Skeletal muscle tissue (tissue), 4 donors: ENCODE measurements around the gene SLC2A2. TPM values are rescaled to one million over a fixed set of nuclear protein-coding genes. Genes with fewer than 3 reads are reported as not detected.

ENCODE experiments used
- H3K27ac ChIP-seq: one replicate; pipeline ENCODE4 v1.7.0; 2013; ENCODE audit warnings: mild to moderate bottlenecking, low read depth, low read length, inconsistent platforms
- H3K27me3 ChIP-seq, 3 donors: one replicate each; pipeline ENCODE4 v1.7.0; 2013; ENCODE audit warnings: low read length in 3 of 3; ENCODE audit not compliant: control insufficient read depth in 3 of 3, insufficient read depth in 3 of 3
- H3K36me3 ChIP-seq, 3 donors: one replicate each; pipeline ENCODE4 v1.7.0; 2013; ENCODE audit warnings: low read length in 3 of 3; ENCODE audit not compliant: control insufficient read depth in 3 of 3, insufficient read depth in 3 of 3
- H3K4me1 ChIP-seq, 3 donors: one replicate each; pipeline ENCODE4 v1.7.0; 2013; ENCODE audit warnings: low read length in 3 of 3, mild to moderate bottlenecking in 3 of 3; ENCODE audit not compliant: control insufficient read depth in 3 of 3, insufficient read depth in 3 of 3
- H3K4me3 ChIP-seq, 3 donors: one replicate each; pipeline ENCODE4 v1.7.0; 2013; ENCODE audit warnings: low read length in 3 of 3
- H3K9ac ChIP-seq, 3 donors: one replicate each; pipeline ENCODE4 v1.7.0; 2013; ENCODE audit warnings: low read length in 3 of 3, mild to moderate bottlenecking in 3 of 3, moderate library complexity in 2 of 3, low read depth in 1 of 3
- H3K9me3 ChIP-seq, 3 donors: one replicate each; pipeline ENCODE4 v1.7.0; 2013; ENCODE audit warnings: low read length in 3 of 3; ENCODE audit not compliant: control insufficient read depth in 3 of 3
- total RNA-seq: library from RNA; depleted of rRNA; stranded (reverse); fragments of >200 nt; gene quantifications from one replicate; pipeline ENCODE4 v1.2.3, GENCODE V29; 2014
- donor health status: Osteomylitis.

Gene SLC2A2
- total RNA-seq, 1 donor from 2014 or later = not detected

GRCh38 chr3:171039674-171040073 lies 13.2 kb upstream of the SLC2A2 start:
- no peak overlapping the region for H3K4me3 ChIP-seq
- H3K36me3 ChIP-seq = no peaks in the 10 kb centered on the region
- no peaks in the 10 kb centered on the region for H3K9me3 ChIP-seq
- H3K27me3 ChIP-seq = peaks cover 0 to 2% (median 0%) of the 10 kb centered on the region in 3 donors
- no peaks in the 10 kb centered on the region for H3K4me1 ChIP-seq
- no peak overlapping the region for H3K9ac ChIP-seq
- no peak overlapping the region for H3K27ac ChIP-seq

- no peak overlapping the region for H3K4me3 ChIP-seq
- H3K36me3 ChIP-seq = no peaks in the 10 kb centered on the region
- H3K27ac ChIP-seq = no peak overlapping the region
- H3K27me3 ChIP-seq = no peaks in the 10 kb centered on the region
- no peak overlapping the region for H3K9ac ChIP-seq
- no peaks in the 10 kb centered on the region for H3K9me3 ChIP-seq
- no peaks in the 10 kb centered on the region for H3K4me1 ChIP-seq
Measured at GRCh38 chr3:171038342-171038741, 11.8 kb upstream of the SLC2A2 start.

GRCh38 chr3:171028779-171029232 lies 2.3 kb upstream of the SLC2A2 start:
- H3K36me3 ChIP-seq = no peaks in the 10 kb centered on the region
- peaks cover 0 to 8% (median 0%) of the 10 kb centered on the region in 3 donors for H3K27me3 ChIP-seq
- H3K4me1 ChIP-seq = peaks cover 10 to 14% (median 11%) of the 10 kb centered on the region in 3 donors
- H3K9me3 ChIP-seq = no peaks in the 10 kb centered on the region
- H3K4me3 ChIP-seq = peak overlapping the region; percentile 69 to 73 (median 72)
- peak overlapping the region in 2 of 3 donors; percentile 41 to 52 for H3K9ac ChIP-seq
- H3K27ac ChIP-seq = no peak overlapping the region

- Histone ChIP-seq H3K9ac (peak overlapping the region; percentile 41 to 57 (median 52)), H3K4me3 (peak overlapping the region; percentile 69 to 73 (median 72)), H3K9me3 (no peaks in the 10 kb centered on the region), H3K27me3 (peaks cover 0 to 8% (median 0%) of the 10 kb centered on the region in 3 donors), H3K4me1 (peaks cover 10 to 14% (median 11%) of the 10 kb centered on the region in 3 donors), H3K27ac (no peak overlapping the region), H3K36me3 (no peaks in the 10 kb centered on the region)
Measured at GRCh38 chr3:171028025-171028778, 1.7 kb upstream of the SLC2A2 start.

GRCh38 chr3:171023566-171023965 lies 3.0 kb downstream of the SLC2A2 start:
- Histone ChIP-seq H3K4me3 (no peak overlapping the region), H3K27ac (no peak overlapping the region)

GRCh38 chr3:171021377-171021776 lies 5.1 kb downstream of the SLC2A2 start:
- Histone ChIP-seq H3K27ac (no peak overlapping the region), H3K27me3 (no peaks in the 10 kb centered on the region), H3K36me3 (no peaks in the 10 kb centered on the region), H3K4me1 (no peaks in the 10 kb centered on the region), H3K9ac (no peak overlapping the region), H3K4me3 (no peak overlapping the region), H3K9me3 (no peaks in the 10 kb centered on the region)

More at GRCh38 chr3:171023566-171023965, 3.0 kb downstream of the SLC2A2 start:
- H3K36me3 ChIP-seq = no peaks in the 10 kb centered on the region
- H3K9me3 ChIP-seq = no peaks in the 10 kb centered on the region
- H3K27me3 ChIP-seq = peaks cover 0 to 6% (median 0%) of the 10 kb centered on the region in 3 donors
- H3K9ac ChIP-seq = no peak overlapping the region
- H3K4me1 ChIP-seq = peaks cover 3 to 11% (median 6%) of the 10 kb centered on the region in 3 donors

GRCh38 chr3:171018156-171018935 lies 8.2 kb downstream of the SLC2A2 start:
- no peaks in the 10 kb centered on the region for H3K4me1 ChIP-seq
- H3K4me3 ChIP-seq = no peak overlapping the region
- H3K9me3 ChIP-seq = no peaks in the 10 kb centered on the region
- no peak overlapping the region for H3K9ac ChIP-seq
- H3K27ac ChIP-seq = no peak overlapping the region
- no peaks in the 10 kb centered on the region for H3K27me3 ChIP-seq
- H3K36me3 ChIP-seq = no peaks in the 10 kb centered on the region

- H3K36me3 ChIP-seq = no peaks in the 10 kb centered on the region
- no peak overlapping the region for H3K4me3 ChIP-seq
- no peaks in the 10 kb centered on the region for H3K27me3 ChIP-seq
- H3K27ac ChIP-seq = no peak overlapping the region
- H3K9ac ChIP-seq = no peak overlapping the region
- H3K4me1 ChIP-seq = no peaks in the 10 kb centered on the region
- H3K9me3 ChIP-seq = no peaks in the 10 kb centered on the region
Measured at GRCh38 chr3:171013822-171014748, 12.4 kb downstream of the SLC2A2 start.

- H3K9ac ChIP-seq = no peak overlapping the region
- no peaks in the 10 kb centered on the region for H3K4me1 ChIP-seq
- no peak overlapping the region for H3K27ac ChIP-seq
- no peaks in the 10 kb centered on the region for H3K27me3 ChIP-seq
- no peaks in the 10 kb centered on the region for H3K9me3 ChIP-seq
- H3K4me3 ChIP-seq = no peak overlapping the region
- no peaks in the 10 kb centered on the region for H3K36me3 ChIP-seq
Measured at GRCh38 chr3:171011873-171012336, 14.6 kb downstream of the SLC2A2 start.
